Measurements from ENCODE around the gene TMEM89. TPM values are rescaled to one million over a fixed set of nuclear protein-coding genes. Genes with fewer than 3 reads are reported as not detected.

TMEM89 gene
- total RNA-seq, 2 donors from 2014 or later, result 1.9 TPM; not detected in 1

- Histone ChIP-seq H3K27ac (peak overlapping the region in 1 of 2 donors; percentile 46), H3K4me3 (no peak overlapping the region), H3K9me3 (no peaks in the 10 kb centered on the region), H3K27me3 (replicated peaks; ENCODE audit: insufficient read depth) (no peaks in the 10 kb centered on the region), H3K4me1 (replicated peaks) (no peaks in the 10 kb centered on the region), H3K36me3 (peaks cover 0 to 3% of the 10 kb centered on the region in 2 donors)
- TF ChIP-seq POLR2AphosphoS5 (IDR thresholded peaks at IDR 0.05) (peak; percentile 52), CTCF (IDR thresholded peaks at IDR 0.05) (no peak)
- intact Hi-C loops (cut with DNase I), result no loop called here
- DNase-seq (ENCODE audit: low spot score), result peak; percentile 48
- WGBS, result 65% methylated on average over 6 of the region's 6 CpGs
Measured at GRCh38 chr3:48623851-48624547, 2.4 kb upstream of the TMEM89 start.

GRCh38 chr3:48619541-48620524, 1.7 kb downstream of the TMEM89 start:
- H3K4me1 ChIP-seq (replicated peaks), result no peaks in the 10 kb centered on the region
- no peak for TF ChIP-seq POLR2A (IDR thresholded peaks at IDR 0.05)
- peak; percentile 57 for TF ChIP-seq POLR2AphosphoS5 (IDR thresholded peaks at IDR 0.05)
- no peaks in the 10 kb centered on the region for H3K36me3 ChIP-seq
- no peak overlapping the region for H3K27ac ChIP-seq
- WGBS, result 80% methylated on average over 7 of the region's 7 CpGs
- intact Hi-C loops (cut with DNase I), result loop anchor here (10.0 kb wide), 1 partner anchor 165 kb away; no protein-coding TSS in a partner anchor
- no peaks in the 10 kb centered on the region for H3K9me3 ChIP-seq
- H3K4me3 ChIP-seq, result no peak overlapping the region
- peak; percentile 48 for DNase-seq (ENCODE audit: low spot score)
- no peaks in the 10 kb centered on the region for H3K27me3 ChIP-seq (replicated peaks; ENCODE audit: insufficient read depth)

- TF ChIP-seq CTCF (IDR thresholded peaks at IDR 0.05) (no peak), POLR2AphosphoS5 (IDR thresholded peaks at IDR 0.05) (no peak), POLR2A (IDR thresholded peaks at IDR 0.05) (no peak)
- H3K9me3 ChIP-seq, result no peaks in the 10 kb centered on the region
- H3K4me1 ChIP-seq (replicated peaks), result no peaks in the 10 kb centered on the region
- H3K36me3 ChIP-seq, result no peaks in the 10 kb centered on the region
- no peaks in the 10 kb centered on the region for H3K27me3 ChIP-seq (replicated peaks; ENCODE audit: insufficient read depth)
- WGBS, result 98% methylated on average over 4 of the region's 4 CpGs
- DNase-seq (ENCODE audit: low spot score), result no peak
- H3K27ac ChIP-seq, result peak overlapping the region; percentile 49 to 68
- H3K4me3 ChIP-seq, result no peak overlapping the region
- intact Hi-C loops (cut with DNase I), result loop anchor here (10.0 kb wide), 1 partner anchor 163 kb away; no protein-coding TSS in a partner anchor
Measured at GRCh38 chr3:48617559-48617958, 4.0 kb downstream of the TMEM89 start.

GRCh38 chr3:48614044-48614443, 7.5 kb downstream of the TMEM89 start:
- Histone ChIP-seq H3K9me3 (no peaks in the 10 kb centered on the region), H3K27ac (no peak overlapping the region), H3K4me3 (no peak overlapping the region), H3K27me3 (replicated peaks; ENCODE audit: insufficient read depth) (no peaks in the 10 kb centered on the region), H3K36me3 (no peaks in the 10 kb centered on the region), H3K4me1 (replicated peaks) (no peaks in the 10 kb centered on the region)
- no peak for DNase-seq (ENCODE audit: low spot score)
- intact Hi-C loops (cut with DNase I), result loop anchor here (10.0 kb wide), 1 partner anchor 159 kb away; no protein-coding TSS in a partner anchor
- TF ChIP-seq CTCF (IDR thresholded peaks at IDR 0.05) (no peak), POLR2A (IDR thresholded peaks at IDR 0.05) (no peak), POLR2AphosphoS5 (IDR thresholded peaks at IDR 0.05) (no peak)
- 81% methylated on average over 3 of the region's 3 CpGs for WGBS

- H3K27me3 ChIP-seq (replicated peaks; ENCODE audit: insufficient read depth), result no peaks in the 10 kb centered on the region
- H3K36me3 ChIP-seq, result no peaks in the 10 kb centered on the region
- H3K9me3 ChIP-seq, result no peaks in the 10 kb centered on the region
- no peak for DNase-seq (ENCODE audit: low spot score)
- no peak for TF ChIP-seq CTCF (IDR thresholded peaks at IDR 0.05)
- no peak for TF ChIP-seq POLR2A (IDR thresholded peaks at IDR 0.05)
- TF ChIP-seq POLR2AphosphoS5 (IDR thresholded peaks at IDR 0.05), result no peak
- no peaks in the 10 kb centered on the region for H3K4me1 ChIP-seq (replicated peaks)
- 61% methylated on average over 1 of the region's 1 CpG for WGBS
- intact Hi-C loops (cut with DNase I), result loop anchor here (10.0 kb wide), 1 partner anchor 158 kb away; no protein-coding TSS in a partner anchor
- H3K4me3 ChIP-seq, result no peak overlapping the region
- H3K27ac ChIP-seq, result no peak overlapping the region
Measured at GRCh38 chr3:48612309-48612708, 9.3 kb downstream of the TMEM89 start.
